Body of pancreas (tissue), 4 donors: ENCODE data around the gene PNKD. TPM values are rescaled to one million over a fixed set of nuclear protein-coding genes. Genes with fewer than 3 reads are reported as not detected.

Experiments used
- ATAC-seq: fragments of 150-250 bp; one replicate; pipeline ENCODE4 v1.9.1; 2016
- DNase-seq, 4 donors: peaks; one replicate each; pipeline ENCODE4 v3.0.0-alpha.2; 2019
- H3K27ac ChIP-seq, 4 donors: fragments of 200-600 bp; sonication (generic); 1 replicate in 3 of 4; 2 replicates in 1 of 4; pipeline versions ENCODE4 v1.5.1 to v1.6.1; 2016 to 2019; ENCODE audit warnings: mild to moderate bottlenecking in 1 of 4, mixed read lengths in 1 of 4, moderate library complexity in 1 of 4
- H3K27me3 ChIP-seq, 2 donors: fragments of 200-600 bp; sonication (generic); one replicate each; pipeline ENCODE4 v1.6.0; 2016; ENCODE audit warnings: mild to moderate bottlenecking in 1 of 2
- H3K36me3 ChIP-seq, 2 donors: fragments of 200-600 bp; sonication (generic); replicated peaks in 1 of 2; 2 replicates each; pipeline ENCODE4 v1.5.1; 2016; ENCODE audit warnings: low read depth in 2 of 2; ENCODE audit not compliant: insufficient read depth in 1 of 2
- H3K4me1 ChIP-seq: fragments of 200-600 bp; sonication (generic); one replicate; pipeline ENCODE4 v1.6.0; 2016
- H3K4me3 ChIP-seq, 2 donors: fragments of 200-600 bp; sonication (generic); 1 replicate in 1 of 2; 2 replicates in 1 of 2; pipeline ENCODE4 v1.5.1; 2016 to 2019
- H3K9me3 ChIP-seq, 3 donors: fragments of 200-600 bp; sonication (generic); 1 replicate in 2 of 3; 2 replicates in 1 of 3; pipeline ENCODE4 v1.5.1; 2016
- POLR2A ChIP-seq, 3 donors: fragments of 450-650 bp; IDR thresholded peaks; one replicate each; pipeline ENCODE4 v1.6.1; 2016; ENCODE audit warnings: antibody characterized with exemption in 3 of 3, mild to moderate bottlenecking in 2 of 3
- WGBS, 2 donors: methylation state at CpG; one replicate each; pipeline ENCODE4 v1.1.5; 2017; 5-methylcytosine and 5-hydroxymethylcytosine counted together
- intact Hi-C: fragments of 100-400 bp; cut with DNase I; formaldehyde crosslinking; loops from one replicate; pipeline ENCODE4 v1.15.1; 2023
- total RNA-seq, 2 donors: library from RNA; depleted of rRNA; stranded (reverse); fragments of >200 nt; gene quantifications; one replicate each; pipeline ENCODE4 v1.1.0, GENCODE V29; 2016
- TF ChIP-seq, protein P1 (sequence below), 7 experiments: fragments of 450-650 bp in 4 of 7; fragments of 200-600 bp in 3 of 7; sonication (generic) in 3 of 7; IDR thresholded peaks; one replicate each; pipeline ENCODE4 v1.5.1; 2016 to 2019; ENCODE audit warnings: antibody characterized with exemption in 7 of 7

The PNKD gene
- total RNA-seq, 2 donors from 2014 or later = 17.1 to 21.3 TPM

DNA sequence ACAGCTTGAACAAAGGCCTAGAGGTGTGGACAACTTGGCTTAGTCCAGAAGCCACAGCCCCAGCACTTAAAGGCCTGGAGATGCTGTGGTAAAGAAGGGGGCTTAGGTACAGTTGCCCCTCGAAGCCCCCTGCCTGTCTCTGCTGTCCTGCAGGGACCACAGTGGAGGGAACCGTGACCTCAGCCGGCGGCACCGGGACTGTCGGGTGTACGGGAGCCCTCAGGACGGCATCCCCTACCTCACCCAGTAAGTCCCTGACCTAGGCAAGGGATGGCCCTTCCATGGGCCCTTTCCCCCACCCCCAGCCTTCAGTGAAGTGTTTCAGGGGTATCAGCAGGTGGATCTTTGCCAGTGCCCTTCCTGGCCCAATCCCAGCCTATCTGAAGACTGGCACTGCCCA lies 71.1 kb downstream of the PNKD start:
- Histone ChIP-seq H3K4me1 (peaks cover 12% of the 10 kb centered on the region), H3K27me3 (no peaks in the 10 kb centered on the region), H3K9me3 (no peaks in the 10 kb centered on the region), H3K4me3 (no peak overlapping the region), H3K36me3 (peaks cover 0 to 4% of the 10 kb centered on the region in 2 donors), H3K27ac (no peak overlapping the region)
- WGBS, 2 donors = 92% methylated on average over 8 of the region's 8 CpGs; no CpG with 5 or more reads in 1 of the 2 donors
- no peak for DNase-seq
- intact Hi-C loops = no loop called here
- ATAC-seq = no peak
- TF ChIP-seq, protein P1, sequence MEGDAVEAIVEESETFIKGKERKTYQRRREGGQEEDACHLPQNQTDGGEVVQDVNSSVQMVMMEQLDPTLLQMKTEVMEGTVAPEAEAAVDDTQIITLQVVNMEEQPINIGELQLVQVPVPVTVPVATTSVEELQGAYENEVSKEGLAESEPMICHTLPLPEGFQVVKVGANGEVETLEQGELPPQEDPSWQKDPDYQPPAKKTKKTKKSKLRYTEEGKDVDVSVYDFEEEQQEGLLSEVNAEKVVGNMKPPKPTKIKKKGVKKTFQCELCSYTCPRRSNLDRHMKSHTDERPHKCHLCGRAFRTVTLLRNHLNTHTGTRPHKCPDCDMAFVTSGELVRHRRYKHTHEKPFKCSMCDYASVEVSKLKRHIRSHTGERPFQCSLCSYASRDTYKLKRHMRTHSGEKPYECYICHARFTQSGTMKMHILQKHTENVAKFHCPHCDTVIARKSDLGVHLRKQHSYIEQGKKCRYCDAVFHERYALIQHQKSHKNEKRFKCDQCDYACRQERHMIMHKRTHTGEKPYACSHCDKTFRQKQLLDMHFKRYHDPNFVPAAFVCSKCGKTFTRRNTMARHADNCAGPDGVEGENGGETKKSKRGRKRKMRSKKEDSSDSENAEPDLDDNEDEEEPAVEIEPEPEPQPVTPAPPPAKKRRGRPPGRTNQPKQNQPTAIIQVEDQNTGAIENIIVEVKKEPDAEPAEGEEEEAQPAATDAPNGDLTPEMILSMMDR (IDR thresholded peaks at IDR 0.05) = no peak
- TF ChIP-seq POLR2A (IDR thresholded peaks at IDR 0.05) = no peak

- Histone ChIP-seq H3K27me3 (no peaks in the 10 kb centered on the region), H3K4me1 (peaks cover 25% of the 10 kb centered on the region), H3K4me3 (no peak overlapping the region), H3K27ac (no peak overlapping the region), H3K36me3 (peaks cover 0 to 4% of the 10 kb centered on the region in 2 donors), H3K9me3 (no peaks in the 10 kb centered on the region)
- intact Hi-C loops = no loop called here
- DNase-seq (no peak), ATAC-seq (no peak)
- 89 to 93% methylated on average over 5 of the region's 5 CpGs for WGBS, 2 donors
- no peak for TF ChIP-seq POLR2A (IDR thresholded peaks at IDR 0.05)
- TF ChIP-seq, protein P1 (IDR thresholded peaks at IDR 0.05) = no peak
These were observed 72.5 kb downstream of the PNKD start for GRCh38 chr2:218342837-218343236.

DNA sequence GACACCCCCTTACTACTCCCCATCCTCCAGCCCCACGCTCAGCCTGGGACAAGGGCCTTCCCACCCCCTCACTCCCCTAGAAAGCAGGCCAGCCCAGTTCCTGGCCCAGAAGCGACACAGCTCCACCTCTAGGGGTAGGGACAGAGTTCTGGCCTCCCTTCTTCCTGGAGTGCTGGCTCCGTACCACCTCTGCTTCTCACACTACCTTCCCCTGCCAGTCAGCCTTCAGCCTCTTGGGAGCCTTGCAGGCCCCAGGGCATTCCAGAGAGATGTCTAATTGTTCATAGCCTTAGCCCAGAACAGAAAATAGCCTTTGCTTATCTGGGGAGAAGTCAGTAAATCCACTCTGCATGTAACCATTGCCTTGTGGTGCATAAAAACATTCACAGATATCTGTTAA lies 73.3 kb downstream of the PNKD start:
- intact Hi-C loops = no loop called here
- WGBS, 2 donors = 83 to 93% methylated on average over 2 to 3 of the region's 3 CpGs
- peaks cover 0 to 4% of the 10 kb centered on the region in 2 donors for H3K36me3 ChIP-seq

DNA sequence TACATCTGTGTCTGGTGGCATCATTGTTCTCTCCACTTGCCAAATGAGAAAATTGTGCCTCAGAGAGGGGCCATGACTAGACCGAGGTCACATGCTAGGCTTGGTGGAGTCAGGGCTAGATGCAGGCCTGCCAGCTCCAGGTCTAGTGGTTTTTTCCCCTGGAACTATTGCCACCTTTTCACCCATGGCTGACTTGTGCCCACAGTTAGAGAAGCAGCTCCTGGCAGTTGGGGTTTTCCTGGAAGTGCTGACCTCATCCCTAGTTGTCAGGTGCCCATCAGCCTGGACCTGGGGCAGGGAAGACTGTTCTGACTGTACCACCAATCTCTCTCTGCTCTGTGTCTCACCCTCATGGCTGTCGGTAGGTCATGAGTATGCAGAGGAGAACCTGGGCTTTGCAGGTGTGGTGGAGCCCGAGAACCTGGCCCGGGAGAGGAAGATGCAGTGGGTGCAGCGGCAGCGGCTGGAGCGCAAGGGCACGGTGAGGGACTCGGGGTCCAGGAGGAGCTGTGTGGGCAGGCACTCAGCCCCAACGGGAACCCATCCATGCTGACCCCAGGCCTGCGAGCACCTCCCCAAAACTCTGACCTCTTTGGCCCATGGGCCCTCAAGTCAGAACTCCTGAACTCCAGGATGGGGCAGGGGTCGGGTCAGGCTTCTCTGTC lies 73.9 kb downstream of the PNKD start:
- no peaks in the 10 kb centered on the region for H3K9me3 ChIP-seq
- DNase-seq (no peak), ATAC-seq (no peak)
- no peaks in the 10 kb centered on the region for H3K27me3 ChIP-seq
- intact Hi-C loops = no loop called here
- no peak for TF ChIP-seq POLR2A (IDR thresholded peaks at IDR 0.05)
- TF ChIP-seq, protein P1 (IDR thresholded peaks at IDR 0.05) = no peak
- peaks cover 25% of the 10 kb centered on the region for H3K4me1 ChIP-seq
- 95 to 100% methylated on average over 1 to 11 of the region's 12 CpGs for WGBS, 2 donors
- H3K27ac ChIP-seq = no peak overlapping the region
- no peak overlapping the region for H3K4me3 ChIP-seq
- peaks cover 0 to 4% of the 10 kb centered on the region in 2 donors for H3K36me3 ChIP-seq

More for the DNA sequence above, 73.3 kb downstream of the PNKD start:
- Histone ChIP-seq H3K27ac (no peak overlapping the region), H3K4me3 (no peak overlapping the region), H3K27me3 (no peaks in the 10 kb centered on the region), H3K9me3 (no peaks in the 10 kb centered on the region), H3K4me1 (peaks cover 25% of the 10 kb centered on the region)
- DNase-seq (no peak), ATAC-seq (no peak)
- TF ChIP-seq, protein P1 (IDR thresholded peaks at IDR 0.05) = no peak
- TF ChIP-seq POLR2A (IDR thresholded peaks at IDR 0.05) = no peak
